ENCODE data around the gene LRCOL1. TPM values are rescaled to one million over a fixed set of nuclear protein-coding genes. Genes with fewer than 3 reads are reported as not detected.
"Not testable (repeated sequence)": the region's sequence is repeated elsewhere in the genome, so short reads cannot be mapped to it uniquely, and the experiment has no call there.

Gene LRCOL1
- total RNA-seq, 1 experiment from 2014 or later, result not detected

DNA sequence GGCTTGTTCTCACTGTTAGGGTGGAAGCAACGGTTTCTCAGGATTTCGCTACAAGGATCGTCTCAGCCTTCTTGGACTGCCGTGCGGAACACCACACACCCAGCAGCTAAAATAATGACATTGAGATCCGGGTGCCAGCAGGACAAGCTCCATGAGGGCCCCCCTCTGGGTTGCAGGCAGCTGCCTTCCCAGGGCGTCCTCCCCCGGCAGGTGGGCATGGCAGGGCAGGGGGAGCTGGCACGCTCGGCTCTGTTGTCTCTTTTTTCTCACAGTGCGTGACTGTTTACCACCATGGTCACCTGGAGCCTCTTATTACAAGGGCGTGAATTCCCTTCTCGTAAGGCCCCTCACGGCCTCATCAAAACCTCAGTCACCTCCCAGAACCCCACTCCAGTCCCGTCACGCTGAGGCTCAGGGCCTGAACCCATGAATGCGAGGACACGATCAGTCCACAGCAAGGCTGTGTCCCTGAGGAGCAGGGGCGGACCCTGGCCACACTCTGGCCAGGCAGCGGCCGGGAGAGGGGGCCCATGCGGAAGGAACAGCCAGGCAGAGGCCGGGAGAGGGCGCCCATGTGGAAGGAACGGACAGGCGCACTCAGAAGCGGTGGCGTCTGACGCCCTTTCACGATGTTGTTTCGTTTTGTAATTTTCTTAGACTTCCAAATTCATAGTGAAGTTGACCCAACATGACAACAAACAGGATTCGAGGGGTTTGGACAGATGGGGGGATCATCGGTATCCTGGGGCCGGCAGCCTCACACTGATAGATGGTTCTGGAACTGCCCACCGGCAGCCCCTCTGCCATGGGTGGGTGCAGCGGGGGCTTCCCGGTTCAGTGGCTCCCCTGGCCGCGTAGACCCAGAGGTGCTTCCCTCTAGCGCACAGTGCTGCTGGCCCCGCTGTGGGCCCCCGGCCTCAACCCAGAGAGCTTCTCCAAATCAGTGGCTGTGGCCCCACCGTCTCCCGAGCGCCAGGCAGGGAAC is 10.0 kb downstream of the LRCOL1 start:
- 0 out of 2 replicates have a peak overlapping the region, but pooled peaks have one; percentile 3 for H3K9ac ChIP-seq (ENCODE audit: low read length)
- intact Hi-C loops (cut with micrococcal nuclease), result loop anchor here (1.0 kb wide), 2 partner anchors 15 to 38 kb away; no protein-coding TSS in a partner anchor

DNA sequence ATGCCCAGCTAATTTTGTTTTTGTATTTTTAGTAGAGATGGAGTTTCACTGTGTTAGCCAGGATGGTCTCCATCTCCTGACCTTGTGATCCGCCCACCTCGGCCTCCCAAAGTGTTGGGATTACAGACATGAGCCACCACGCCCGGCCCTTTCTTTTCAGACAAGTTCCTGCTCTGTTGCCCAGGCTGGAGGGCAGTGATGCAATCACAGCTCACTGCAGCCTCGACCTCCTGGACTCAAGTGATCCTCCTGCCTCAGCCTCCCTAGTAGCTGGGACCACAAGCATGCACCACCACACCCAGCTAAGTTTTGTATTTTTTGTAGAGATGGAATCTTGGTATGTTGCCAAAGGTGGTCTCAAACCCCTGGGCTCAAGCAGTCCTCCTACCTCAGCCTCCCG is 10.9 kb downstream of the LRCOL1 start:
- H4K20me1 ChIP-seq (ENCODE audit: insufficient read depth); H3K36me3 ChIP-seq (ENCODE audit: control insufficient read depth in 1 of 2, insufficient read depth in 2 of 2, low read length in 2 of 2); POLR2A ChIA-PET; H3K79me2 ChIP-seq (ENCODE audit: insufficient read depth, low read length); H3K27ac ChIP-seq (ENCODE audit: low read depth, low read length); ATAC-seq; H3K9ac ChIP-seq (ENCODE audit: low read length); RAD21 ChIA-PET (ENCODE audit: low non-redundant PET in 1 of 2, low total read pairs in 2 of 2, uncharacterized antibody in 2 of 2, unreplicated experiment in 2 of 2); H3K4me2 ChIP-seq (ENCODE audit: low read length); BruUV-seq (replicated peaks); H3K27me3 ChIP-seq (ENCODE audit: insufficient read depth, low read length); H3K4me3 ChIP-seq (replicated peaks in 1 of 2; ENCODE audit: low read depth in 1 of 2, low read length in 2 of 2); DNase-seq (ENCODE audit: low read depth, low spot score); intact Hi-C loops (cut with micrococcal nuclease); H3K9me3 ChIP-seq (ENCODE audit: control insufficient read depth in 1 of 2, insufficient read depth in 1 of 2, low read depth in 1 of 2, low read length in 2 of 2); H3K9me2 ChIP-seq (ENCODE audit: insufficient read depth): not testable (repeated sequence)
- Histone ChIP-seq H2AFZ (ENCODE audit: low read depth, low read length, poor library complexity, severe bottlenecking) (peak overlapping the region; percentile 77), H3K4me1 (ENCODE audit: control insufficient read depth in 1 of 2, insufficient read depth in 2 of 2, low read length in 2 of 2) (peaks cover 5 to 25% of the 10 kb centered on the region in 2 experiments)
- CTCF ChIA-PET, result interaction anchor here (2.3 kb wide), 1 partner anchor 15 kb away, joined by 7 read pairs; no protein-coding TSS in a partner anchor

More for the DNA sequence above, 10.0 kb downstream of the LRCOL1 start:
- no peak overlapping the region for H3K27ac ChIP-seq (ENCODE audit: low read depth, low read length)
- peak; percentile 23 for DNase-seq (ENCODE audit: low read depth, low spot score)
- no peaks in the 10 kb centered on the region for H3K9me3 ChIP-seq (ENCODE audit: control insufficient read depth in 1 of 2, insufficient read depth in 1 of 2, low read depth in 1 of 2, low read length in 2 of 2)
- H3K4me3 ChIP-seq (replicated peaks in 1 of 2; ENCODE audit: low read depth in 1 of 2, low read length in 2 of 2), result peak overlapping the region in 1 of 2 experiments; percentile 14; a peak in 1 of 4 replicates
- no peak for TF ChIP-seq SP1 (IDR thresholded peaks at IDR 0.05; ENCODE audit: low read depth)
- TF ChIP-seq, protein P1, sequence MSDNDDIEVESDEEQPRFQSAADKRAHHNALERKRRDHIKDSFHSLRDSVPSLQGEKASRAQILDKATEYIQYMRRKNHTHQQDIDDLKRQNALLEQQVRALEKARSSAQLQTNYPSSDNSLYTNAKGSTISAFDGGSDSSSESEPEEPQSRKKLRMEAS (IDR thresholded peaks at IDR 0.05), result peak; percentile 44
- TF ChIP-seq, protein P2, sequence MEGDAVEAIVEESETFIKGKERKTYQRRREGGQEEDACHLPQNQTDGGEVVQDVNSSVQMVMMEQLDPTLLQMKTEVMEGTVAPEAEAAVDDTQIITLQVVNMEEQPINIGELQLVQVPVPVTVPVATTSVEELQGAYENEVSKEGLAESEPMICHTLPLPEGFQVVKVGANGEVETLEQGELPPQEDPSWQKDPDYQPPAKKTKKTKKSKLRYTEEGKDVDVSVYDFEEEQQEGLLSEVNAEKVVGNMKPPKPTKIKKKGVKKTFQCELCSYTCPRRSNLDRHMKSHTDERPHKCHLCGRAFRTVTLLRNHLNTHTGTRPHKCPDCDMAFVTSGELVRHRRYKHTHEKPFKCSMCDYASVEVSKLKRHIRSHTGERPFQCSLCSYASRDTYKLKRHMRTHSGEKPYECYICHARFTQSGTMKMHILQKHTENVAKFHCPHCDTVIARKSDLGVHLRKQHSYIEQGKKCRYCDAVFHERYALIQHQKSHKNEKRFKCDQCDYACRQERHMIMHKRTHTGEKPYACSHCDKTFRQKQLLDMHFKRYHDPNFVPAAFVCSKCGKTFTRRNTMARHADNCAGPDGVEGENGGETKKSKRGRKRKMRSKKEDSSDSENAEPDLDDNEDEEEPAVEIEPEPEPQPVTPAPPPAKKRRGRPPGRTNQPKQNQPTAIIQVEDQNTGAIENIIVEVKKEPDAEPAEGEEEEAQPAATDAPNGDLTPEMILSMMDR (IDR thresholded peaks at IDR 0.05 in 2 of 3, conservative IDR thresholded peaks at IDR 0.05 in 1 of 3; ENCODE audit: borderline replicate concordance in 1 of 3, insufficient read depth in 1 of 3, low read depth in 2 of 3, low read length in 2 of 3), result peak; percentile 65 to 84 (median 68)
- ChIA-PET POLR2A (no interaction called here), RAD21 (ENCODE audit: low non-redundant PET in 1 of 2, low total read pairs in 2 of 2, uncharacterized antibody in 2 of 2, unreplicated experiment in 2 of 2) (no interaction called here), CTCF (interaction anchor here (2.3 kb wide), 1 partner anchor 14 kb away, joined by 7 read pairs; no protein-coding TSS in a partner anchor)
- no TSS peak for BruUV-seq (replicated peaks)
- no peaks in the 10 kb centered on the region for H3K27me3 ChIP-seq (ENCODE audit: insufficient read depth, low read length)
- ATAC-seq, result peak; percentile 88
- H4K20me1 ChIP-seq (ENCODE audit: insufficient read depth), result no peaks in the 10 kb centered on the region
- H3K4me2 ChIP-seq (ENCODE audit: low read length), result peak overlapping the region; percentile 56
- H2AFZ ChIP-seq (ENCODE audit: low read depth, low read length, poor library complexity, severe bottlenecking), result peak overlapping the region; percentile 77
- no peaks in the 10 kb centered on the region for H3K79me2 ChIP-seq (ENCODE audit: insufficient read depth, low read length)
- no peaks in the 10 kb centered on the region for H3K9me2 ChIP-seq (ENCODE audit: insufficient read depth)
- H3K4me1 ChIP-seq (ENCODE audit: control insufficient read depth in 1 of 2, insufficient read depth in 2 of 2, low read length in 2 of 2), result peaks cover 5 to 25% of the 10 kb centered on the region in 2 experiments
- H3K36me3 ChIP-seq (ENCODE audit: control insufficient read depth in 1 of 2, insufficient read depth in 2 of 2, low read length in 2 of 2), result no peaks in the 10 kb centered on the region
